ENCODE results near the gene ETV2. TPM values are rescaled to one million over a fixed set of nuclear protein-coding genes. Genes with fewer than 3 reads are reported as not detected.

ETV2 gene
- total and polyA plus RNA-seq, 2 experiments from 2014 or later = 3.1 TPM

DNA sequence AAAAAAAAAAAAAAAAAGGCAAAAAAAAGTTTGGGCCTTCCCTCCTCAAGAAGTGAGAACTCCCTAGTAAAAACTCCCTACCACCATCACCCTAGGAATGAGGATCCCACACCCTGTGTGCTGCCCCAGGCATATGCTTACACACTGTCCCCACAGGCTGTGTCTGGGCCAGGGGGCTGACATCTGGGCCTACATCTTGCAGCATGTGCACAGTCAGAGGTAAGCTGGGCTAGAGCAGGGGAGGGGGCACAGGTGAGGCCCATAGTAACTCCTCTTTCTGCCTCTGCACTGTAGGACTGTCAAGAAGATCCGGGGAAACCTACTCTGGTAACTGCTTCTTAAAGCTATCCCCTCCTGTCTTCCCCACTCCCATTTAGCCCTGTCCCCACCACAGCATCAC is 28.0 kb upstream of the ETV2 start:
- H3K36me3 ChIP-seq = no peaks in the 10 kb centered on the region
- no peak overlapping the region for H3K27ac ChIP-seq
- H3K4me1 ChIP-seq (ENCODE audit: low read depth) = no peaks in the 10 kb centered on the region
- H3K9me3 ChIP-seq (ENCODE audit: low read depth) = no peaks in the 10 kb centered on the region
- no peaks in the 10 kb centered on the region for H3K27me3 ChIP-seq
- DNase-seq (ENCODE audit: low read depth in 1 of 2, low spot score in 1 of 2) = no peak
- H3K4me3 ChIP-seq = no peak overlapping the region
- TF ChIP-seq, protein P1, sequence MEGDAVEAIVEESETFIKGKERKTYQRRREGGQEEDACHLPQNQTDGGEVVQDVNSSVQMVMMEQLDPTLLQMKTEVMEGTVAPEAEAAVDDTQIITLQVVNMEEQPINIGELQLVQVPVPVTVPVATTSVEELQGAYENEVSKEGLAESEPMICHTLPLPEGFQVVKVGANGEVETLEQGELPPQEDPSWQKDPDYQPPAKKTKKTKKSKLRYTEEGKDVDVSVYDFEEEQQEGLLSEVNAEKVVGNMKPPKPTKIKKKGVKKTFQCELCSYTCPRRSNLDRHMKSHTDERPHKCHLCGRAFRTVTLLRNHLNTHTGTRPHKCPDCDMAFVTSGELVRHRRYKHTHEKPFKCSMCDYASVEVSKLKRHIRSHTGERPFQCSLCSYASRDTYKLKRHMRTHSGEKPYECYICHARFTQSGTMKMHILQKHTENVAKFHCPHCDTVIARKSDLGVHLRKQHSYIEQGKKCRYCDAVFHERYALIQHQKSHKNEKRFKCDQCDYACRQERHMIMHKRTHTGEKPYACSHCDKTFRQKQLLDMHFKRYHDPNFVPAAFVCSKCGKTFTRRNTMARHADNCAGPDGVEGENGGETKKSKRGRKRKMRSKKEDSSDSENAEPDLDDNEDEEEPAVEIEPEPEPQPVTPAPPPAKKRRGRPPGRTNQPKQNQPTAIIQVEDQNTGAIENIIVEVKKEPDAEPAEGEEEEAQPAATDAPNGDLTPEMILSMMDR (IDR thresholded peaks at IDR 0.05; ENCODE audit: low read depth, low read length) = no peak

DNA sequence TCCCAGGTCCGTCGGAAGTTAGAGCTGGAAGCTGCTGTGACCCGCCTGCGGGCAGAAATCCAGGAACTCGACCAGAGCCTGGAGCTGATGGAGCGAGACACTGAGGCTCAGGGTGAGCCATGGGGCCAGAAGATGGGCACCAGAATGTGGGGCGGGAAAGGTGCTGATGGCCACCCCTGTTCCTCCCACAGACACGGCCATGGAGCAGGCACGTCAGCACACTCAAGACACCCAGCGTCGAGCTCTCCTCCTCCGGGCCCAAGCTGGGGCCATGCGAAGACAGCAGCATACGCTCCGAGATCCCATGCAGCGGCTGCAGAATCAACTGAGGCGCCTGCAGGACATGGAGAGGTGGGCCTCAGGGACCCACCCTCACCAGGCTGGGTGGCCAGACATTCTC is 26.5 kb upstream of the ETV2 start:
- H3K4me1 ChIP-seq (ENCODE audit: low read depth) = no peaks in the 10 kb centered on the region
- H3K36me3 ChIP-seq = no peaks in the 10 kb centered on the region
- TF ChIP-seq, protein P1 (IDR thresholded peaks at IDR 0.05; ENCODE audit: low read depth, low read length) = no peak
- H3K9me3 ChIP-seq (ENCODE audit: low read depth) = no peaks in the 10 kb centered on the region
- no peaks in the 10 kb centered on the region for H3K27me3 ChIP-seq
- H3K27ac ChIP-seq = no peak overlapping the region
- H3K4me3 ChIP-seq = no peak overlapping the region
- no peak for DNase-seq (ENCODE audit: low read depth in 1 of 2, low spot score in 1 of 2)

DNA sequence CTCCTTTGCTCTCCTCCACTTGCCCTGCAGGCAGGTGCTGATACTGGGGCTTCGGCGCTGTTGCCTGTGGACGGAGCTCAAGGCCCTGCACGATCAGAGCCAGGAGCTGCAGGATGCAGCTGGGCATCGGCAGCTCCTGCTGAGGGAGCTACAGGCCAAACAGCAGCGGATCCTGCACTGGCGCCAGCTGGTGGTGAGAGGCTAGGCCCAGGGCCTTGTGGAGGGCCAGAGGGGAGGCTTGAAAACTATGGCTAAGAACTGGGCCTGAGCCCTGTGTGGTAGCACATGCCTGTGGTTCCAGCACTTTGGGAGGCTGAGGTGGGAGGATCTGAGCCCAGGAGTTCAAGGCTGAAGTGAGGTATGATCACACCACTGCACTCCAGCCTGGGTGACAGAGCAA is 22.7 kb upstream of the ETV2 start:
- Histone ChIP-seq H3K4me3 (no peak overlapping the region), H3K27ac (no peak overlapping the region), H3K36me3 (no peaks in the 10 kb centered on the region), H3K9me3 (ENCODE audit: low read depth) (no peaks in the 10 kb centered on the region), H3K4me1 (ENCODE audit: low read depth) (no peaks in the 10 kb centered on the region), H3K27me3 (no peaks in the 10 kb centered on the region)
- TF ChIP-seq, protein P1 (IDR thresholded peaks at IDR 0.05; ENCODE audit: low read depth, low read length) = no peak
- DNase-seq (ENCODE audit: low read depth in 1 of 2, low spot score in 1 of 2) = no peak

DNA sequence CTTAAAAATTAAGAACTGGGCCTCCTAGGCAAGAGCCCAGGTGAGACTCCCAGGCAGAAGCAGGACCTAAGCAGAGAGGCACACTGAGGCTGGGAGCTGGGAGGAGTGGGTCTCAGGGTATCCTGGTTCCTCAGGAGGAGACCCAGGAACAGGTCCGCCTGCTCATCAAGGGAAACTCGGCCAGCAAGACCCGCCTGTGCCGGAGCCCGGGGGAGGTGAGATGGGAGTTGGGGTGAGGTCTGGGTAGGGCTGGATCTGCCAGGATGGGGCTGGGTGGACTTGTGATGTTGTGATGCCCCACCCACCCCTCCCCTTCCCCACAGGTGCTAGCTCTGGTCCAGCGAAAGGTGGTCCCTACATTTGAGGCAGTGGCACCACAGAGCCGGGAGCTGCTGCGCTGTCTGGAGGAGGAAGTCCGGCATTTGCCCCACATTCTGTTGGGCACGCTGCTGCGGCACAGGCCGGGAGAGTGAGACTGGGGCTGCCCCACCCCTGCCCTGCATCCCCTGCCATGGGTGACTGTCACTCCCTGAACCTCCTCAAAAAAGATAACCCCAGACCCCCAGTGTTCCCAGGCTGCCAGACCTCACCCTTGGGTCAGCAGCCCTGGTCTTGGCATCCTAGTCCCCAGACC is 22.1 kb upstream of the ETV2 start:
- DNase-seq (ENCODE audit: low read depth in 1 of 2, low spot score in 1 of 2) = no peak
- Histone ChIP-seq H3K27ac (no peak overlapping the region), H3K4me3 (no peak overlapping the region), H3K27me3 (no peaks in the 10 kb centered on the region), H3K4me1 (ENCODE audit: low read depth) (no peaks in the 10 kb centered on the region), H3K36me3 (no peaks in the 10 kb centered on the region), H3K9me3 (ENCODE audit: low read depth) (no peaks in the 10 kb centered on the region)
- TF ChIP-seq, protein P1 (IDR thresholded peaks at IDR 0.05; ENCODE audit: low read depth, low read length) = no peak

DNA sequence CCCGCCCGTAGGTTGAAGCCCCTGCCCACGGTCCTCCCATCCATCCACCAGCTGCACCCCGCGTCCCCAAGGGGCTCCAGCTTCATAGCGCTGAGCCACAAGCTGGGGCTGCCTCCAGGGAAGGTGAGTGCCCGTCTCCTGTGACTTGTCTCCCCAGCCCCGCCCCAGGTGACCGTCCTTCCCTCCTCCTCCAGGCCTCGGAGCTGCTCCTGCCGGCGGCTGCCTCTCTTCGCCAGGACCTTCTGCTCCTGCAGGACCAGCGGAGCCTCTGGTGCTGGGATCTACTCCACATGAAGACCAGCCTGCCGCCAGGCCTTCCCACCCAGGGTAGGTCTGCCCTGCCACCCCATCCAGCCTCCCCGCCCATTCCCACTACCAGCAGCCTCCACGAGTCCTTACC is 21.5 kb upstream of the ETV2 start:
- no peak for DNase-seq (ENCODE audit: low read depth in 1 of 2, low spot score in 1 of 2)
- Histone ChIP-seq H3K9me3 (ENCODE audit: low read depth) (no peaks in the 10 kb centered on the region), H3K4me3 (no peak overlapping the region), H3K27ac (no peak overlapping the region), H3K36me3 (no peaks in the 10 kb centered on the region), H3K4me1 (ENCODE audit: low read depth) (no peaks in the 10 kb centered on the region), H3K27me3 (no peaks in the 10 kb centered on the region)
- TF ChIP-seq, protein P1 (IDR thresholded peaks at IDR 0.05; ENCODE audit: low read depth, low read length) = no peak
